ENCODE results near the gene USP40.

Gene USP40

GRCh38 chr2:233489666-233490065 lies 76.9 kb downstream of the USP40 start:
- H3K4me3 ChIP-seq (replicated peaks; ENCODE audit: low read depth, low read length), result no peak overlapping the region
- TF ChIP-seq CTCF (IDR thresholded peaks at IDR 0.05; ENCODE audit: low read length, missing control alignments), result no peak
- DNase-seq (ENCODE audit: low read depth), result peak; percentile 40

- TF ChIP-seq CTCF (IDR thresholded peaks at IDR 0.05; ENCODE audit: low read length, missing control alignments), result no peak
- H3K4me3 ChIP-seq (replicated peaks; ENCODE audit: low read depth, low read length), result no peak overlapping the region
- DNase-seq (ENCODE audit: low read depth), result no peak
Observed at GRCh38 chr2:233489143-233489542, 77.4 kb downstream of the USP40 start.

GRCh38 chr2:233487748-233488345 lies 78.7 kb downstream of the USP40 start:
- no peak overlapping the region for H3K4me3 ChIP-seq (replicated peaks; ENCODE audit: low read depth, low read length)
- DNase-seq (ENCODE audit: low read depth), result no peak
- no peak for TF ChIP-seq CTCF (IDR thresholded peaks at IDR 0.05; ENCODE audit: low read length, missing control alignments)

- DNase-seq (ENCODE audit: low read depth), result peak; percentile 88
- no peak for TF ChIP-seq CTCF (IDR thresholded peaks at IDR 0.05; ENCODE audit: low read length, missing control alignments)
- H3K4me3 ChIP-seq (replicated peaks; ENCODE audit: low read depth, low read length), result no peak overlapping the region
Observed at GRCh38 chr2:233486778-233487552, 79.6 kb downstream of the USP40 start.

GRCh38 chr2:233486357-233486756 lies 80.2 kb downstream of the USP40 start:
- no peak overlapping the region for H3K4me3 ChIP-seq (replicated peaks; ENCODE audit: low read depth, low read length)
- no peak for DNase-seq (ENCODE audit: low read depth)
- TF ChIP-seq CTCF (IDR thresholded peaks at IDR 0.05; ENCODE audit: low read length, missing control alignments), result no peak

- DNase-seq (ENCODE audit: low read depth), result no peak
- H3K4me3 ChIP-seq (replicated peaks; ENCODE audit: low read depth, low read length), result no peak overlapping the region
- no peak for TF ChIP-seq CTCF (IDR thresholded peaks at IDR 0.05; ENCODE audit: low read length, missing control alignments)
Observed at GRCh38 chr2:233485726-233486125, 80.9 kb downstream of the USP40 start.

Measured in fibroblast of pulmonary artery (primary cell).